ENCODE results near the gene DNLZ.
"Not testable (repeated sequence)": the region's sequence is repeated elsewhere in the genome, so short reads cannot be mapped to it uniquely, and the experiment has no call there.

DNLZ gene

GRCh38 chr9:136363106-136363948 is at the start of gene DNLZ:
Gene DNLZ (minus strand): TSS chr9:136363744. CDS start chr9:136363714, 30 bp downstream.
- DNase-seq = peak; percentile 97

DNA sequence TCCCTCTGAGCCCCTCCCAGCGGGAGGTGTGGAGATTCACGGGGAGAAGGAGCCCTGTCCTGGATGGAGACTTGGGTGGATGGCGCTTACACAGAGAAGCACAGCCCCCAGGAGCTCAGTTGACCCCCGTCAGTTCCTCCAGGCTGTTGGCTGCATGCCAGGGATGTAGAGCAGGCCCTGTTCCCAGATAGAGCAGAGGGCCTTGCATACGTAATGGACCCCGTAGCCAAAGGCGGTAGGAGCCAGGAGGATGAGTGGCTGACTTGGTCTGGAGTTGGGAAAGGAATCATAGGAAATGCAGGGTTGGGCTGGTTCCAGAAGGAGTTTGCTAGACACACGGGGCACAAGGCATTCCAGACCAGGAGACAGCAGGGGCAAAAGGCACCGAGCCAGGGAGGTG is 49.4 kb upstream of the DNLZ start:
- no peak for DNase-seq

DNA sequence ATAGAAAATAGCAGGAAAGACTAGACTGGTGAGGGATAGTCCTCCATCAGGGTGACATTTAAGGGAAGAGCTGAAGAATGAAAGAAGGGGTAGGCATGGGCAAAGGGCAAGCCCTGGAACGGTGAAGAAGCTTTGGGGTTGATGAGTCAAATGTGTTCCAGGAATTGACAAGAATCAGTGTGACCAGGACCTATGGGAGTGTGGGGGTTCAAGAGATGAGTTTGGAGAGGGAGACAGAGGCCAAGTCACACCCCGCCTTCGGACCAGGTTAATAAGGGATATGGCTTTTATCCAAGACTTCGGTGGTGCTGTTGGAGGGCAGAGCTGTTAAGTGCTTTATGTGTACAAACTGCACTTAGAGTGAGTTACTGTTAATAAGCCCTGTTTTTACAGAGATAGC is 47.8 kb upstream of the DNLZ start:
- DNase-seq = no peak

GRCh38 chr9:136410500-136411287 is 47.1 kb upstream of the DNLZ start, which contains the start of the genes ENTR1 and PMPCA:
Gene ENTR1 (minus strand): TSS chr9:136410614. CDS start chr9:136410397, 217 bp downstream.
Gene PMPCA (plus strand): TSS chr9:136410658. CDS start chr9:136410669, 11 bp downstream.
- peak; percentile 96 for DNase-seq

DNA sequence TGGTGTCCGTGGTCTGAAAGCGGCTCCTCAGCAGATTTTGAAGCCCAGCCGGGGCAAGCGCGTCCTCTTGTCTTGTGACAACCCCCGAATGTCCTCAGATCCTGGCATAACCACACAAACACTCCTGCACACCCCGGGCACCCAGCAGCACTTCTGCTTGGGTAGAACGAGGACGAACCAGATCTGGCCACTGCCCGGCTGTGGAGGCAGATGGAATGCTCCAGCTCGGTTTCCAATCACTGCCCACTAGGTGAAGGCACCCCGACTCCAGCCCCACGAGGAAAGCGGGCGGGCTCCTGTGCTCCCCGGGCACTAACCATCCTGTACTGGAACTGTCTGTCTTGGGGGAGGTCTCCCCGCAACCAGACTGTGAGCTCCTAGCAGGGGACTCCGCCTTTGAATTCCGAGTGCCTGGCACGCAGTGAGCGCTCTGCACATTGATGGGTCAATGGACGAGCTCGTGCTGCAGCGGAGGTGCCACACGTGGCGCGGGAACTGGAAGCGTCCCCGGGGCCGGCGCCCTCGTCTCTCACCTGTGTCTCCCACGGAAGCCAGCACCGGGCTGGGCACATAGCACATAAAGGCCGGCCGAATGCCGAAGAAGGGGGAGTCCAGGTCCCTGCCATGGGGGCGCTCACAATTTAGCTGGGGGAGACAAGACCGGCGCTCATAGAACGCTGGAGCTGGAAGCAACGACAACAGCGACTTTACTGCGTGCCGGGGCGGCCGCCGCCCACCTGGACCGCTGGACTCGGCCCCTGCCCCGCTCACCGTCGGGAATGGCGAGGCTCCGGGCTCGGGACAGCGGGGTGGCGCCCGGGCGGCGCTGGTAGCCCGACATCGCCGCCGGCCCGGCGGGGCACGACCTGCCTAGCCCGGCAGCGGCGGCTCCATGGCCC is 46.3 kb upstream of the DNLZ start:
- peak; percentile 69 for DNase-seq

DNA sequence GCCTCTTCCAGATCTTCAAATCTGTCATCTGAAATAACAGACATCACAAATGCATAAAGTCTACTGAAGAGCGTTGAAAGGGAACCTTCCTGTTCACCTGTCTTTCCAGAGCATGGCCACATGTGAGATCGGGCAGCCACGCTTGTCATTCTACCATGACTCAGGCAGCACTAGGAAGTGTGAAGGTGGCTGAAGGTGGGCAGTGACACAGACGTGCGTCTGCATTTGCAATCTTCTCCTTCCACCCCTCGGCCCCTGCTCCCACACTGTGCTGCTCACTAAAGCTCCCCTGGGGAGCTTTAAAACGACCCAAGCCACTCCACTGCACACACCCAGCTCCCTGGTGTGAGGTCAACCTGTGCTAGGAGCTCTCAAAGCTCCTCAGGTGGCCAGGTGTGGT is 44.4 kb upstream of the DNLZ start:
- DNase-seq = no peak

DNA sequence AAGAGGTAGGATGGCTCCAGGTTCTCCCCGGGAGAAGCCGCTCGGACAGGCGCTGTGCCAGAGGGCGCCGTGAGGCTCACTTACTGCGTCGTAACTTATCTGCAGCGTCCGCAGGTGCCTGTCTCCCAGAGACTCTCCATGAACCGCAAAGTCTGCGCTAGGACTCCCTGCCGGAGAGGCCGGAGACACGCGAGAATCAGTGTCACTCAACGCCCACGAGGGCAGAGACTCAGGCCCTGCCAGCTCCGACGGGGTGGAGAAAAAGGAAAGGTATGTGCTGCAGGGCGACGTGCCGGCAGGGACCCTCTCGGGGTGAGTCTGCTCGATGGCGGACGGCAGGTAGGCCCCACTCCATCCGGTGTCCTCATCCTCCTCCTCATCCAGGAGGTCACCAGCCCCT is 43.5 kb upstream of the DNLZ start:
- DNase-seq = not testable (repeated sequence)

- DNase-seq = not testable (repeated sequence)
Observed at GRCh38 chr9:136405904-136406303, 42.4 kb upstream of the DNLZ start.

- no peak for DNase-seq
Observed at GRCh38 chr9:136405481-136405880, 41.9 kb upstream of the DNLZ start.

GRCh38 chr9:136404801-136405136 is 41.2 kb upstream of the DNLZ start:
- DNase-seq = no peak

- no peak for DNase-seq
Observed at GRCh38 chr9:136403915-136404800, 40.6 kb upstream of the DNLZ start.

GRCh38 chr9:136403538-136403914 is 40.0 kb upstream of the DNLZ start:
- no peak for DNase-seq

GRCh38 chr9:136402067-136402466 is 38.5 kb upstream of the DNLZ start:
- DNase-seq = no peak

GRCh38 chr9:136401173-136401922 is 37.8 kb upstream of the DNLZ start:
- no peak for DNase-seq

DNA sequence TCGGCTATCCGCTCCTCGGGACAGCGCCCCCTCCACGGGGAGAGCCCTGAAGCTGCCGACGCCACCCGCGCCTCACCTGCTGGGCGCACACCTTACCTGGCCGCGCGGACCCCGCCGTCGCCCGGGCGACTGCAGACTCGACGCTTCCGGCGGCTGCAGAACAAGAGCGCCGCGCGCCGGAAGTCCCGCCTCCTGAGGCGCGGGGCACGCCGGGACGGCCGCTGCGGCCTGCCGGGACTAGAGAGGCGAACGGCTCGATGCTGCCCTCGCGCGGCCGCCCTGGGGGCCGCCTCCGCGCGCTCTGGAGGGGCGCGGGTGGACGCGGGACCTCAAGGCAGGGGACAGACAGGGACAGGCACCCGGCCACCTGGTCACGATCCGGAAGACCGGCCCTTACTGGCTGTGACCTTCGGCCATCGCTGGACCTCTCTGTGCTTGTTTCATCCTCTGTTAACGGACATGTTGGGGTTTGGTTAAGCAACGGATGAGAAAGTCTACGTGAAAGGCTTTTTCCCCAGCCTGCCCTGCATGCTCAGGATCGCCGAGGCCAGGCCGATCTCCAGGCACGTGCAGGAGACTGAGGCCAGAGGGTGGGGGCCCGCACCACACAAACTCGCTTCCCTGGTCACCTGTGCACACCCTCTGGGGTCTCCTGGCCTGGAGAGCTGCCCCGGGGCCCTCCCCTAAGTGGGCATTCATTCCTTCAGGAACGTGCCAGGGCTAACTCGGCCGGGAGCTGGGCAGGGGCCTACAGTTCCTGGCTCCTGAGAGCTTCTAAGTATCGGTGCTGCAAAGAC is 36.7 kb upstream of the DNLZ start, which contains the start of gene SNAPC4:
TSS of gene SNAPC4 (minus strand) at position 133 of the 797 bp plus-strand sequence. CDS start 1,742 bp downstream, outside the sequence.
- DNase-seq = peak; percentile 95

DNA sequence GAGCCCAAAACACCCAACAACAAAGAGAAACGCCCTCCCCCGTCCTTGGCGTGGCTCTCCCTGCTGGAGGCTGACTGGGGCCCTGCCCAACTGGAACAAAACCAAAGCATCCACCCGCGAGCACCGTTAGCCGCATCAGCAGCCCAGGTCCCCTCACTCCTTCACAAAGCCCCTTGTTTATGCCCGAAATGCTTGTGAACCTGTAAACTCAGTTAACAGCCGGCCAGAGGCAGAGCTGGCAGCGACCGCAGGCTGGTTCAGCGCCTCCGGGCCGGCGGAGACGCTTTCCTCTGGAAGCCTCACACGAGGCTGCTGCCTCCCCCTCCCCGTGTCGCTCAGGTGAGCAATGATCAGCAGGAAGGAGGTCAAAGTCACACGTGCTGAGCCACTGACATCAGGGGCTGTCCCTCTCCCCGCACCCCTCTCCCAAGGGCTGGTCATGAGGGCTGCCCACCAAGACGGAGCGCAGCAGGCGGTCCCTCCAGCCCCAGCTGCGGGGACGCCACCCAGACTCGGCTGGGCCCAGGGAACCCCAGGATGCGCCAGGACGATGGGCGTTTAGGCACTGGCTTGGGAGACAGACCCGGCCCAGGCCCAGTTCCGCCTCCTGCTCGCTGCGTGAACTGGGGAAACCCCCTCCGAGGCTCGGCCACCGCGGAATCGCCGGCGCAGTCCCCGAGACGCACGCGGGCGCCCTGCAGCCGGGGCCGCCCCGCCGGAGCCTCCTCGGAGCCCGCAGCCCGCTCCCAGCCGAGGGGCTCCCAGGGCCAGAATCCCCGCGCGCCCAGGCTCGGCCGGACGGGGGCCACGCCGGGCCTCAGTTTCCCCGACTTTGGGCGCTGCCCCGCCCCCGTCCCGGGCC is 35.9 kb upstream of the DNLZ start:
- DNase-seq = peak; percentile 66

GRCh38 chr9:136398286-136398685 is 34.7 kb upstream of the DNLZ start:
- no peak for DNase-seq

- no peak for DNase-seq
Observed at GRCh38 chr9:136397643-136398042, 34.1 kb upstream of the DNLZ start.

GRCh38 chr9:136396219-136396515 is 32.6 kb upstream of the DNLZ start:
- DNase-seq = no peak
